HEK293 (cell line): ENCODE results near the gene MCU.

Experiments used
- CTCF ChIP-seq: fragments of 450-650 bp; formaldehyde crosslinking; IDR thresholded peaks from 2 replicates; pipeline ENCODE4 v1.5.1; 2016; ENCODE audit warnings: missing biosample characterization, missing genetic modification characterization
- KLF10 ChIP-seq: fragments of 450-650 bp; IDR thresholded peaks from 2 replicates; pipeline ENCODE4 v1.5.1; 2018; ENCODE audit warnings: missing biosample characterization, mild to moderate bottlenecking, missing genetic modification characterization
- PRDM2 ChIP-seq: fragments of 450-650 bp; formaldehyde crosslinking; IDR thresholded peaks from 2 replicates; pipeline ENCODE4 v1.5.1; 2016; ENCODE audit warnings: missing biosample characterization, missing genetic modification characterization, borderline replicate concordance
- ZNF112 ChIP-seq: fragments of 450-650 bp; formaldehyde crosslinking; IDR thresholded peaks from 2 replicates; pipeline ENCODE4 v1.5.0; 2017; ENCODE audit warnings: missing biosample characterization, missing genetic modification characterization
- ZNF184 ChIP-seq: fragments of 450-650 bp; IDR thresholded peaks from 2 replicates; pipeline ENCODE4 v1.5.1; 2018; ENCODE audit warnings: missing biosample characterization, mild to moderate bottlenecking, missing genetic modification characterization
- ZNF621 ChIP-seq: fragments of 450-650 bp; formaldehyde crosslinking; IDR thresholded peaks from 2 replicates; pipeline ENCODE4 v1.5.1; 2017; ENCODE audit warnings: missing biosample characterization, missing genetic modification characterization
- ZSCAN18 ChIP-seq: fragments of 450-650 bp; formaldehyde crosslinking; IDR thresholded peaks from 2 replicates; pipeline ENCODE4 v1.5.1; 2016; ENCODE audit warnings: missing biosample characterization, missing genetic modification characterization
- ZSCAN23 ChIP-seq: fragments of 450-650 bp; formaldehyde crosslinking; IDR thresholded peaks from 2 replicates; pipeline ENCODE4 v1.5.1; 2016; ENCODE audit warnings: missing biosample characterization, missing genetic modification characterization

GRCh38 chr10:72906446-72906845 lies 214.5 kb downstream of the MCU start:
- TF ChIP-seq PRDM2 (tag by site-specific recombination) (no peak), CTCF (no peak), ZSCAN23 (tag by site-specific recombination) (no peak), ZSCAN18 (no peak), ZNF621 (tag by site-specific recombination) (no peak), ZNF112 (tag by site-specific recombination) (no peak), KLF10 (tag by site-specific recombination) (no peak), ZNF184 (tag by site-specific recombination) (no peak)
